Renal cortex interstitium (tissue), 15 donors: ENCODE data around the gene QSER1. TPM values are rescaled to one million over a fixed set of nuclear protein-coding genes. Genes with fewer than 3 reads are reported as not detected.
"Not testable (repeated sequence)": the region's sequence is repeated elsewhere in the genome, so short reads cannot be mapped to it uniquely, and the experiment has no call there.

Source experiments
- DNase-seq, 11 donors: peaks; one replicate each; pipeline ENCODE4 v3.0.0-alpha.2; 2013; ENCODE audit warnings: low read depth in 9 of 11, low spot score in 4 of 11; ENCODE audit errors: extremely low read depth in 1 of 11
- long read RNA-seq, 16 experiments: transcript quantifications; one replicate each; lab custom pipeline, GENCODE V29; 2026
- polyA plus RNA-seq, 3 donors: library from polyadenylated mRNA; unstranded; fragments of 120-200 nt; gene quantifications; one replicate each; pipeline ENCODE4 v1.2.1, GENCODE V29; 2013; ENCODE audit not compliant: insufficient read length in 3 of 3

The QSER1 gene
- 10 to 100 TPM; 40.5 to 46.6 (median 40.6) TPM for polyA plus RNA-seq
- long read RNA-seq, donor 1, partial matches to known transcripts, result 0 of 1 reads
- long read RNA-seq, donor 1, other reads (novel, unspliced or antisense), result 0 of 1 reads
- long read RNA-seq, donor 2, partial matches to known transcripts, result 6 of 6 reads
- long read RNA-seq, donor 2, other reads (novel, unspliced or antisense), result 0 of 6 reads
- long read RNA-seq, donor 3, partial matches to known transcripts, result 14 of 15 reads
- long read RNA-seq, donor 3, other reads (novel, unspliced or antisense), result 0 of 15 reads
- long read RNA-seq, donor 4, partial matches to known transcripts, result 7 of 8 reads
- long read RNA-seq, donor 4, other reads (novel, unspliced or antisense), result 0 of 8 reads
- long read RNA-seq, donor 5, result 0 reads
- long read RNA-seq, donor 6, partial matches to known transcripts, result 0 of 2 reads
- long read RNA-seq, donor 6, other reads (novel, unspliced or antisense), result 0 of 2 reads
- long read RNA-seq, donor 7, partial matches to known transcripts, result 6 of 6 reads
- long read RNA-seq, donor 7, other reads (novel, unspliced or antisense), result 0 of 6 reads
- long read RNA-seq, donor 8, partial matches to known transcripts, result 9 of 10 reads
- long read RNA-seq, donor 8, other reads (novel, unspliced or antisense), result 0 of 10 reads
- long read RNA-seq, donor 9, partial matches to known transcripts, result 0 of 1 reads
- long read RNA-seq, donor 9, other reads (novel, unspliced or antisense), result 0 of 1 reads
- long read RNA-seq, donor 10, partial matches to known transcripts, result 6 of 6 reads
- long read RNA-seq, donor 10, other reads (novel, unspliced or antisense), result 0 of 6 reads
- long read RNA-seq, donor 11, result 0 reads
- long read RNA-seq, donor 12, result 0 reads
- long read RNA-seq, donor 13, result 0 reads
- long read RNA-seq, donor 14, result 0 reads
- long read RNA-seq, donor 15, partial matches to known transcripts, result 0 of 1 reads
- long read RNA-seq, donor 15, other reads (novel, unspliced or antisense), result 0 of 1 reads
- long read RNA-seq, donor 16, partial matches to known transcripts, result 12 of 16 reads
- long read RNA-seq, donor 16, other reads (novel, unspliced or antisense), result 0 of 16 reads

- peak in 7 of 11 donors; percentile 46 to 74 (median 64) for DNase-seq
Measured at GRCh38 chr11:32892355-32893092, at the start of gene QSER1. TSS of gene QSER1 (plus strand) at chr11:32892811. CDS start at chr11:32893126, 315 bp downstream.

GRCh38 chr11:32843544-32843943 is 49.1 kb upstream of the QSER1 start:
- DNase-seq, result no peak

- no peak for DNase-seq
Measured at GRCh38 chr11:32847511-32847910, 45.1 kb upstream of the QSER1 start.

- no peak for DNase-seq
Measured at GRCh38 chr11:32849761-32850160, 42.9 kb upstream of the QSER1 start.

GRCh38 chr11:32851251-32851650 is 41.4 kb upstream of the QSER1 start:
- DNase-seq, result no peak

- DNase-seq, result no peak
Measured at GRCh38 chr11:32852207-32852606, 40.4 kb upstream of the QSER1 start.

GRCh38 chr11:32855601-32856000 is 37.0 kb upstream of the QSER1 start:
- no peak for DNase-seq

GRCh38 chr11:32858731-32859130 is 33.9 kb upstream of the QSER1 start:
- DNase-seq, result no peak

- no peak for DNase-seq
Measured at GRCh38 chr11:32861850-32862577, 30.6 kb upstream of the QSER1 start.

- no peak for DNase-seq
Measured at GRCh38 chr11:32864555-32864954, 28.1 kb upstream of the QSER1 start.

- not testable (repeated sequence) for DNase-seq
Measured at GRCh38 chr11:32868752-32869151, 23.9 kb upstream of the QSER1 start.

GRCh38 chr11:32870676-32871075 is 21.9 kb upstream of the QSER1 start:
- no peak for DNase-seq

GRCh38 chr11:32874132-32874531 is 18.5 kb upstream of the QSER1 start:
- no peak for DNase-seq

- DNase-seq, result no peak
Measured at GRCh38 chr11:32881286-32881685, 11.3 kb upstream of the QSER1 start.

GRCh38 chr11:32883421-32883820 is 9.2 kb upstream of the QSER1 start:
- DNase-seq, result no peak

- no peak for DNase-seq
Measured at GRCh38 chr11:32884023-32884422, 8.6 kb upstream of the QSER1 start.

- no peak for DNase-seq
Measured at GRCh38 chr11:32884770-32885384, 7.7 kb upstream of the QSER1 start.

GRCh38 chr11:32885556-32885955 is 7.1 kb upstream of the QSER1 start:
- no peak for DNase-seq
